HTR-8/SVneo (cell line): ENCODE measurements around the gene GDAP1L1.
A peak's percentile ranks its signal among the peaks of the same experiment; 100 is the strongest.
"Not testable (repeated sequence)": the region's sequence is repeated elsewhere in the genome, so short reads cannot be mapped to it uniquely, and the experiment has no call there.

Source experiments
- DNase-seq: peaks from one replicate; pipeline ENCODE4 v3.0.0; 2011; ENCODE audit warnings: low spot score, mixed read lengths; ENCODE audit not compliant: insufficient read length
- FAIRE-seq: peaks from 2 replicates; lab custom pipeline; 2011; peaks lifted over from hg19 to GRCh38; lab: Jason Lieb, UNC

The GDAP1L1 gene

DNA sequence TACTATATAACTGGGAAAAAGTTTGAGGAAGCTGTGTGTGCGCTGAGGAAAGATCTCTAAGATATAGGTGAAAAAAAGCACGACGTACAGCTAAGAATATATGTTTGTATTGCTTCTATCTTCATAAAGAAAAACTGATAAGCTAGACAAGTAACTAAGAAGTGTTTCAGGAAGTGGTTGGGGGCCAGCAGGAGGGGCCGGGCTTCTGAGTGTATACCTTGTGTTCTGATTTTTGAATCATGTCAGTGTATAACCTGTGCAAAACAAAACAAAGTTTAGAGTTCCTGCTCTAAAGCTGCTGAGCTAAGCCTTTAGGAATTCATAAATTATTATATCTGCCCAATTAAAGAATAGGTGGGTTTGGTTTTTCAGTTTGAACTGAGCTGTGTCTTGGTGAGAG lies 28.7 kb upstream of the GDAP1L1 start:
- DNase-seq (no peak), FAIRE-seq (no peak)

DNA sequence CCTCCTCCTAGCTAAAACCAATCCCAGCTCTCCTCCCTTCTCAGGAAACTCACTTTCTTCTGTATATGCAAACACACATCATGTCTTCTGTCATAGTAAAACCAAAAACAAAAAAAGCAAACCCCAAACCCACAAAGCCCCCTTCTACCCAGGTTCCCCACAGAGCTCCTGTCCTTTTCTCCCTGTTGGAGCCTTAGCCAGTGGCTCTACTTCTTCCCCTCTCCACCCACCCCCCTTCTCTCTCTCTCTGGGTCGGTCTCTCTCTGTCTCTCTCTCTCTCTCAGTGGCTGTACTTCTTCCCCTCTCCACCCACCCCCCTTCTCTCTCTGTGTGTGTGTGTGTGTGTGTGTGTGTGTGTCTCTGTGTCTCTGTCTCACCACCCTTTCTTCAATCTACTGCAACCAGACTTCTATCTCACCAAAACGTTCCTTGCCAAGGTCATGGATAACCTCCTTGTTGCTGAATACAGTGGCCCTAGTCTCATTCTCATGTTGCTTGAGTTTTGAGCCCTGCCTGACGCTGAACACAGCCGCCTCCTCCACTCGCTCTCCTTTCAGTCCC lies 27.9 kb upstream of the GDAP1L1 start:
- no peak for DNase-seq
- no peak for FAIRE-seq

DNA sequence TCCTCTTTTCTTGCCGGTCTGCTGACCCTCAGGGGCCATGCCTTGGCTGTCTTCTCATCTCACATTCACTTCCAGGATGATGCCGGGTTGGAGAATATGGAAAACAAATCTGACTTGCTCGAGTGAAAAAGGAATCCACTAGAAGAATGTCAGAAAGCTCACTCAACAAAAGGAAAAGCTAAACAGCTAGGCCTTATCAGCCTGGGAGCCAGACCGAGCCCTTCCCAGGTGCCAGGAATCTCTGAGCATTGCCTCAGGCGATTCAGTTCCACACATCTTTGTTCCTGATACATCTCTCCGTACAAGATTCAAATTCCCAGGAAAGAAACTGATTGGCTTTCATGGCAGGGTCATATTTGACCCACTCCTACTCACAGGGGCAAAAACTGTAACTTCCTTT lies 27.3 kb upstream of the GDAP1L1 start:
- DNase-seq, result no peak
- no peak for FAIRE-seq

DNA sequence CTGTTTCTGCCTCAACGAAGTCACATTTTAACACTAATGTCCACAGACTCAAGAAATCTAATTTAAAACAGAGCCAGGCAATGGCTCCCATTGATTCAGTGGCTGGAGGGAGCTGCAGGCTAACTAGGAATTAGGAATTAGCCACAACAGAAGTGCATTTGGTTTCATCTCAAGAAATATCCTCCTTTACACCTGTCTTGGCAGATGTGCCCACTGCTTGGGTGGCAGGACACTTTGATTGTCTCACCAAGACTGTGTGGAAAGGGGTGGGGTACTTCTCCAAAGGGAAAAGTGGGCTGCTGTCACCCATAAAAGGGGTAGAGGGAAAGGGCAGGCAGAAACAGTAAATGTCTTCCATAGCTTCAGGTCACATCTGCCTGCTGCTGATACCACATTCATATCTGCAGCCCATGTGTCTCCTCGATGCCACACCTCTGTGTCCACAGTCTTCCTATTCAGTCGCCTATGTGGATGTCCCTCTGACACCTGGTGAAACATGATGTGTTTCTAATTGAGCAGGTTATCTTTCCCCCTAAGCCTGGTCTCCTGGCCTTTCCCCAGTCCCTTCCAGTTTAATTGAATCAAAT lies 25.6 kb upstream of the GDAP1L1 start:
- DNase-seq, result no peak
- FAIRE-seq, result peak; percentile 87

DNA sequence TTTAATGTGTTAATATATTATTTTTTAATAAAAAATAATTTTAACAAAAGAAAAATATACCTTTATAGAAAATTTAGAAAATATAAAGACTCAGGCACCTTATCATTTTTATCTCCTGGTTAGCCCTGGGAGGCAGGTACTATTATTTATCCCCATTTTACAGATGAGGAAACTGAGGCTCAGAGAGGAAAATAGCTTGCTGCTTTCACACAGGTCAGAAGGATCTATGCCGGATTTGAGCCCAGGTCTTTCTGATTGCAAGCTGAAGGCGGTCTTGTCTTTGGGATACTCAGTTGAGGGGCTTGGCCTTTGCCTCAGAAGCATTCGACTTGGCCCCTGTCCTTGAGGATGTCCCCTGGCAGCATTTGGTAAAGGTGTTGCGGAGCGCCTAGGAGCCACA lies 25.1 kb upstream of the GDAP1L1 start:
- FAIRE-seq (no peak), DNase-seq (no peak)

DNA sequence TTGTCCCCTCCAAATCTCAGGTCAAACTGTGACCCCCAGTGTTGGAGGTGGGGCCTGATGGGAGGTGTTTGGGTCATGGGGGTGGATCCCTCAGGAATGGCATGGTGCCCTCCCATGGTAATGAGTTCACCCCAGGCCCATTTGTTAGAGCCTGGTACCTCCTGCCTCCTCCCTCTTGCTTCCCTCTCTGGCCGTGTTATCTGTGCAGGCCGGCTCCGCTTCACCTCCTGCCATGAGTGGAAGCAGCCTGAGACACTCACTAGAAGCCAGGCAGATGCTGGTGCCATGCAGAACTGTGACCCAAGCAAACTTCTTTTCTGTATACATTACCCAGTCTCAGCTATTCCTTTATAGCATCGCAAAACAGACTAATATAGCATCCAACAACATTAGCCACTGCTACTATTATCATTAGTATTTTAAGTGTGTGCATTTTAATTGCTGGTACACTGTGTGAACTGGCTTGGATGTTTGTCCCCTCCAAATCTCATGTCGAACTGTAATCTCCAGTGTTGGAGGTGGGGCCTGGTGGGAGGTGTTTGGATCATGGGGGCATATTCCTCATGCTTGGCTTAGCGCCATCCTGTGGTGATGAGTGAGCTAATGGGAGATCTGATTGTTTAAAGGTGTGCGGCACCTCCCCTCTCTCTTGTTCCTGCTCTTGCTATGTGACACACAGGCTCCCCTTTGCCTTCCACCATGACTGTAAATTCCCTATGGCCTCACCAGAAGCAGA lies 24.3 kb upstream of the GDAP1L1 start:
- no peak for DNase-seq
- peak; percentile 59 for FAIRE-seq

DNA sequence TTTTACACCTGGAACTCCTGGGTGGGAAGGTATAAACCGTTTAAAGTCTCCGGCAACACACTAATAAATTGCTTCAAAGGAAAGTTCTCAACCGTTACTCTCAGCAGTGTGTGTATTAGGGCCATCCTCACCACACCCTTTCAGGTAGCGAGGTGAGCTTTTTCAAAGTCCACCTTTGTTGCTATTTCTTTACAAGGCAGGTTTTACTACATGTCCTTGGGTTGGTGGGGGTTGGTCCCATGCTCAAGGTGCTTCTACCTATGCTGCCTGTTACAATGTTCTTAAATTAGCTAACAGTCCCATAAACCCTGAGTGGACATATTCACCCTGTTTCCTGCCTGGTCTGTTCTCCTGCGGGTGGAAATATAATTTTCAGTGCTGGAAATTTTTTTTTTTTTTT lies 23.4 kb upstream of the GDAP1L1 start:
- DNase-seq (no peak), FAIRE-seq (peak; percentile 90)

DNA sequence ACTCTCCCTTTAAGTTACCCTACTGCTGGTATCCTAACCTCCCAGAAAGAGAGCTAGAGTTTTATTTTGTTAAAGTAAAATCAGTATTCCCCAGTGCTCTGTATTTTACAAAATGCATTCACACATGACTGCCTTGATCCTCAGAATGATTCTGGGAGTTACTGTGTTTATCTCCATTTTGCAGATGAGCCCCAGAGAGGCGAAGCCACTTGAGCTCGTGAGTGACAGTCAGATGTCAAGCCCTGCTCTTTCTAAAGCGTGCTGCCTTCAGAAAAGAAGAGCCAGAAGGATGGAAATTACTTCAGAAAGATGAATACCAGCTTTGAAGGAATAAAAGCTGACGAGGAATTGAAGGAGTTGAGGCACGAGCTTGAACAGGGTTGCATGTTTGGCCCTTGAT lies 22.5 kb upstream of the GDAP1L1 start:
- FAIRE-seq, result peak; percentile 28

DNA sequence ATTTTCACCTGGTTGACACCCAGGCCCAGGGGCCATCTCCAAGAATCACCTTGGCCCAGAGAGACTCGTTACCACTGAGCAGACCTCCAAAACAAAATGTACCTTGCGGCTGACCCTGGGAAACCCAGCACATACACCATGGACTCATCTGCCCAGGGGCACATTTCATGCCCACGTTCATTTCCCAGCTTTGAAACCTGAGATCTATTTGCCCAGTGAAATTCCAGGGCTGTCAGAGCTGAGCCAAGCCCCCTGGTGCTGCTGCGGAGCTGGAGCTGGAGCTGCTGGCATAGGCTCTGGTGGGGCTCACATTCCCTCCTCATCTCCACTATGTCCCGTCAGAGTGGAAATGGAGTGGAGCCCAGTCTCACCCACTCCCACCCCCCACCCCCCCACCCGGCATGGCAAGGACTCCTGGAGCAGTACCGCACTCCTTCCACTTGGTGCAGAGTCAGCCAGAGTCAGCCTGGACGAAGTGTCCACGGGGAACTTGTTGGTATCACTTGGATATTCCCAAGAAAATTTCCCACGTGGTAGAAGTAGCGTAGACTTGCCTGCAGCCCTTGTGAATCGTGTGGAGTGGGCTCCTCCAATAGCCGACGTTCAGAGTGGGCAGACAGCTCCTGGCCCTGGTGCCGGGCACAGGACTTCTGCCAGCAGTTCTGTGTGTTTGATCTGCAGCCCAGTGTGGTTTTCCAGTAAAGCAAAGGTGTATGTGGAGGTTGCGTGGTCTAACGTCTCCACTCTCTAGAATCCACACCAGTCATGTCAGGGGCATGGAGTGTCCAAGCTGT lies 18.4 kb upstream of the GDAP1L1 start:
- FAIRE-seq (peak; percentile 98), DNase-seq (peak; percentile 78)

More for the DNA sequence above, 22.5 kb upstream of the GDAP1L1 start:
- DNase-seq, result no peak

DNA sequence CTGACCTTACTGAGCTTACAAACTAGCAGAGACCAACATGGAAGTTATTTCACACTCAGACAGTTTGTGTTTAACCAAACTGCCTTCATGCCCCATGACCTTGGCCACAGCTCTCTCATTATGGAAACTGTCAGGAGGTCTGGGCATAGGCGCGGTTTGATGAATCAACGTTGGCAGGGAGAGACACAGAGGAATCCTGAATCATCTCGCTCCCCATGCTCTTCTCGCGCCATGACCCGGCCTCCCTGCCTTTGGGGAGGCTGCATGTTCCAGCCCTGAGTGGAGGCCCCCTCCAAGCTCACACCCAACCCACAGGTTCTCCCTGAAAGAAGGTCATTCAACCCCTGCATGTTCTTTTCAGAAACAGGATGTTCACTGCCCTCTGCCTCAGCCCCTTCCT lies 15.9 kb upstream of the GDAP1L1 start:
- DNase-seq (no peak), FAIRE-seq (peak; percentile 85)

DNA sequence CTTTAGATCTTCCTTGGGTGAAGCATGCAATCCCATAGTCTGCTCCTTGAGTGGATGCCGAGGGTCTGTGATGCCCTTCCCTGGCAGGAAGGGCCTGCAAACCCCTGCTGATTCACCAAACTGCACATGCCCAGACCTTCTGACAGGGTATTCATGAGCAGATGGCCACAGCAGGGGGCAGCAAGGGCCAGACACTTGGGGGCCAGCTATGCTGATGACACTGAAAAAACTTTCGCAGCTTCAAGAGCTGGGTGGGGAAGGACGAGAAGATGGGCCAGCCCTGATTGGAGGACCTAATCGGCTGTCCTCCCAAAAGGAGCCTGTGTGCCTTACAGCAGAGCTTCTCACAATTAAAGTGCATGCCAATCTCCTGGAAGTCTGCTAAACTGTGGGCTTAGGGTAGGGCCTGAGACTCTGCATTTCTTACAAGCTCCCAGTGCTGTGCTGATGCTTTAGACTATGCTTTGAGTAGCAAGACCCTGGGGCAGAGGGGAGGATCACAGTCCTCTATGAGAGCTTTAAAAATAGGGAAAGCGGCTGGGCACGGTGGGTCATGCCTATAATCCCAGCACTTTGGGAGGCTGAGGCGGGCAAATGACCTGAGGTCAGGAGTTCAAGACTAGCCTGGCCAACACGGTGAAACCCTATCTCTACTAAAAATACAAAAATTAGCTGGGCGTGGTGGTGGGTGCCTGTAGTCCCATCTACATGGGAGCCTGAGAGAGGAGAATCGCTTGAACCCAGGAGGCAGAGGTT lies 15.2 kb upstream of the GDAP1L1 start:
- no peak for DNase-seq
- FAIRE-seq, result no peak

DNA sequence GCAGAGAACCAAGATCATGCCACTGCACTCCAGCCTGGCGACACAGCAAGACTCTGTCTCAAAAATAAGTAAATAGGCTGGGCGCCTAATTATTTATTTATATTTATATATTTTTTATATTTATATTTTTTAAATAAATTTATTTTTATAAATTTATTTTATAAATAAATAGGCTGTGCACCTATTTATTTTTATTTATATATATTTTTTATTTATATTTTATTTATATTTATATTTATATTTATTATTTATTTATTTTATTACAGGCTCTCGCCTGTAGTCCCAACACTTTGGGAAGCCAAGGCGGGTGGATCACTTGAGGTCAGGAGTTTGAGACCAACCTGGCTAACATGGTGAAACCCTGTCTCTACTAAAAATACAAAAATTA lies 14.6 kb upstream of the GDAP1L1 start:
- FAIRE-seq, DNase-seq: not testable (repeated sequence)

DNA sequence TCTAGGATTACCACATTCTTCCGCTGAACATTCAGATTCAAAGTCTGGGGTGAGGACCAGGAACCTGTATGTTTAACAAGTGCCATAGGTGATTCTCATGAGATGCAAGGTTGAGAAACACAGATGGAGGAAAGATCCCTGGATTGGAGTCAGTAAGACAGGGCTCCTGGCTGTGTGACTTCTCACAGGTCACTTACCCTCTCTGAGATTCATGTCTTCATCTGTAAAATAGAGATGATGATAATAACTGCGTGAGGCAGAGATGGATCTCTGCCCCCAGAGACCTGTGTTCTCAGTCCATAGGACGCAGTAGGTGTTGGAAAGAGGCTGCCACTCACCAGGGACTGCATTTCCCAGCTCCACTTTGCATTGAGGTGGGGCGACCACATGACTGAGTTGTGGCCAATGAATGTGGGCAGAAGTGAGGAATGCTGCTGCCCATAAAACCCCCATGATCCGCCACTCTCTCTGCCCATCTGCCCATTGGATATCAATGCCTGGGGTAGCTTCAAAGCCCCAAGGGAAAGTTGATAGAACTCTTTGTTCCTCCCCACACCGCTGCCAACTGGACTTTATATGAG lies 13.6 kb upstream of the GDAP1L1 start:
- no peak for DNase-seq
- FAIRE-seq, result peak; percentile 68

DNA sequence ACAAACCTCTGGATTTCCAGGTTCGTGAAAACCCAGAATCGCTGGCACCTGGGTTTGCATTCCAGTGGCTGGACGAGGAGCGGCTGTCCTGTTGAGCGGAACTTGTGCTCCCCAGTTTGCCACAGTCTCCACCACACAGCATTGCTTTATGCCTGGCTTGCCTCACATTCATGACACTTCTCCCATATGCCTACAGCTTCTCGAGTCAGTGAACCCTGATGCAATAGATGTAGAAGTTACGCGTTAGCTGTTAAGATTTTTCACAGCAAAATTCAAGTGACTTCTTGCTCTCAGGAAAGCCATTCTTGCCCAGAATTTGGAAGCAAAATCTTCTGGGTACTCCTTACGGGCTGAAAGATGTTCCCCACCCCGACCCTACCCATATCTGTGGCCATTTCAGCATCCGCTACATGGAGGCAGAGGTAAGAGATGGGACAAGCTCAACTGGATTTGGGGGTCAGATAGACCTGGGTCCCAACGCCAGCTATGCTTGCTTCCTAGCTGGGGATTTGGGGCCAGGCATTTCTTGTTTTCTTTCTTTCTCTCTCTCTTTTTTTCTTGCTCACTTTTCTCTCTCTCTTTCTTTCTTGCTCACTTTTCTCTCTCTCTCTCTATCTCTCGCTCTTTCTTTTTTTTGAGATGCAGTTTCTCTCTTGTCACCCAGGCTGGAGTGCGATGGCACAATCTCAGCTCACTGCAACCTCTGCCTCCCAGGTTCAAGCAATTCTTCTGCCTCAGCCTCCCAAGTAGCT lies 12.4 kb upstream of the GDAP1L1 start:
- peak; percentile 85 for FAIRE-seq

DNA sequence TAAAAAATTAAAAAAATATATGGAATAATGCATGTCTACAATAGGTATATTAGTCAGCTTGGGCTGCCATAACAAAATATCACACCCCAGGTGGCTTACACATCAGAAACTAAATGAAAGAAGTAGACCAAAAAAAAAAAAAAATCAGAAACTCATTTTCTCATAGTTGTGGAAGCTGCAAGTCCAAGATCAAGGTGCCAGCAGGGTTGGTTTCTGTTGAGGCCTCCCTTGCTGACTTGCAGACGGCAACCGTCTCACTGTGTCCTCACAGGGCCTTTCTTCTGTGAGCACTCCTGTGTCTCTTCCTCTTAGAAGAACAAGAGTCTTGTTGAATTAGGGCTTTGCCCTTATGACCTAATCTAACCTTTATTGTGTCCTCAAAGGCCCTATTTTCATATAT lies 11.4 kb upstream of the GDAP1L1 start:
- no peak for DNase-seq
- FAIRE-seq, result no peak

More for the DNA sequence above, 12.4 kb upstream of the GDAP1L1 start:
- DNase-seq, result no peak

DNA sequence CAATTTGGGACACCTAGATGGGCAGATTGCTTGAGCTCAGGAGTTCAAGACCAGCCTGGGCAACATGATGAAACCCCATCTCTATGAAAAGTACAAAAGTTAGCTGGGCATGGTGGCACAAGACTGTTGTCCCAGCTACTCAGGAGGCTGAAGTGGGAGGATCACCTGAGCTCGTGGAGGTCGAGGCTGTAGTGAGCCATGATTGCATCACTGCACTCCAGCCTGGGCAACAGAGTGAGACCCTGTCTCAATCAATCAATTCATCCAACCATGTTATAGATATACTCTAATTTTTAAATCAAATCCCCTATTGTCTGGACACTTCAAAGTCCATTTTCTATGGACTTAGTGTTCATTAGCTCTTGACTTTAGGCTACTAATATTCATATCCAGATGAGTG lies 10.3 kb upstream of the GDAP1L1 start:
- FAIRE-seq, result peak; percentile 26
- DNase-seq, result not testable (repeated sequence)

DNA sequence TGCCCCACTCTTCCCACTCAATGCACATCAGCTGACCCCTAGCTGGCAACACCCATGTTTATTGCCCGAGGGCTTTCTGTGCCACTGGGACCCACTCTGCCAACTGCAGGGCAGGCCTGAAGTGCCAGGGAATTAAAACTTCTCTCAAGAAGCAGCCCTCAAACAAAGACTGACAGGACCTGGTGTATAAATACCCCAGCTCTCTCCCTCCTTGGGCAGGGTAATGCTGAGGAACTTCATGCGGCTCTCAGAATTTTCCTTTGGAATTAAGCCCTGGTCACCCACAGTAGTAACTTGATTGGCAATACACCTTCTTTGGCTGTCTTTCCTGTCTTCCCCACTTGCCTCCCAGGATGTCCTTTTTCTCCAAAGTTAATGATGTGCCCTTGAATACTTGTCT lies 5.3 kb upstream of the GDAP1L1 start:
- FAIRE-seq, result peak; percentile 20
- no peak for DNase-seq

DNA sequence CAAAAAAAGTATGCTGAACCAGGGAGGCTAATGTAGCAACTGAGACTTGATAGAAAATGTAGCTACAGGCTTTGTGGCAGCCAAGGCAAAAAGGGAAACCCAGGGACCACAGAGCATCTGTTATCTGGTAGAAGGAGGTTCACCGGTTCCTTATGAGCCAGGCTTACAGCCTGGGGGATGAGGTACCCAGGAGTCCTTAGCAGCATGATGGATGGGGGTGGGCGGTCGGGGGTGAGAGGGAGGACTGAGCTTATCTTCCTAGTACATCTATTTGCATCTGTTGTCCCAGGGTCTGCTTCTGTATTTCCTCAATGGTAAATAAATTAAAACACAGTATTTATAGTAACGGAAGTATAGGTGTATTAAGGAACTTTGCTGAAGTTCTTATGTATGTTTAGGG lies 1.1 kb upstream of the GDAP1L1 start:
- FAIRE-seq (no peak), DNase-seq (no peak)
